NT2/D1 (cell line): ENCODE measurements around the gene MST1.

Source experiments
- DNase-seq: peaks from one replicate; pipeline ENCODE4 v3.0.0-alpha.2; 2011; ENCODE audit warnings: low read depth, low spot score
- H3K27me3 ChIP-seq: 2 replicates; pipeline ENCODE4 v1.6.0; 2011; ENCODE audit warnings: mild to moderate bottlenecking; ENCODE audit not compliant: insufficient read length, insufficient read depth
- H3K36me3 ChIP-seq: 2 replicates; pipeline ENCODE4 v1.6.1; 2011; ENCODE audit warnings: mild to moderate bottlenecking, low read length, mixed read lengths; ENCODE audit not compliant: insufficient read depth, insufficient read length
- H3K4me1 ChIP-seq: 2 replicates; pipeline ENCODE4 v1.5.1; 2011; ENCODE audit not compliant: insufficient read depth, insufficient read length
- H3K4me3 ChIP-seq: 2 replicates; pipeline ENCODE4 v1.5.1; 2011; ENCODE audit warnings: low read depth; ENCODE audit not compliant: insufficient read length
- H3K9ac ChIP-seq: 2 replicates; pipeline ENCODE4 v1.6.0; 2011; ENCODE audit warnings: low read depth; ENCODE audit not compliant: insufficient read length
- H3K9me3 ChIP-seq: 2 replicates; pipeline ENCODE4 v1.5.1; 2011; ENCODE audit warnings: mild to moderate bottlenecking, low read length; ENCODE audit not compliant: insufficient read depth
- SUZ12 ChIP-seq: IDR thresholded peaks from 2 replicates; pipeline ENCODE4 v1.6.1; 2011; ENCODE audit not compliant: insufficient read length, insufficient read depth; ENCODE audit errors: extremely low read depth
- YY1 ChIP-seq: IDR thresholded peaks from 2 replicates; pipeline ENCODE4 v1.6.1; 2011; ENCODE audit not compliant: insufficient read length, insufficient read depth
- ZNF274 ChIP-seq: IDR thresholded peaks from 2 replicates; pipeline ENCODE4 v1.6.1; 2011; ENCODE audit warnings: mild to moderate bottlenecking, low read depth, low read length

The MST1 gene

GRCh38 chr3:49655731-49656285, 33.5 kb downstream of the MST1 start:
- Histone ChIP-seq H3K9me3 (no peaks in the 10 kb centered on the region), H3K27me3 (no peaks in the 10 kb centered on the region), H3K36me3 (no peaks in the 10 kb centered on the region), H3K4me3 (no peak overlapping the region), H3K9ac (no peak overlapping the region), H3K4me1 (peaks cover 4% of the 10 kb centered on the region)
- no peak for DNase-seq
- no peak for TF ChIP-seq ZNF274
- TF ChIP-seq SUZ12: no peak
- no peak for TF ChIP-seq YY1

GRCh38 chr3:49654955-49655556, 34.2 kb downstream of the MST1 start:
- H3K9ac ChIP-seq: no peak overlapping the region
- H3K27me3 ChIP-seq: no peaks in the 10 kb centered on the region
- no peak for DNase-seq
- TF ChIP-seq ZNF274 (no peak), SUZ12 (no peak), YY1 (no peak)
- peaks cover 4% of the 10 kb centered on the region for H3K4me1 ChIP-seq
- H3K9me3 ChIP-seq: no peaks in the 10 kb centered on the region
- no peak overlapping the region for H3K4me3 ChIP-seq
- H3K36me3 ChIP-seq: no peaks in the 10 kb centered on the region

GRCh38 chr3:49654176-49654825, 35.0 kb downstream of the MST1 start:
- Histone ChIP-seq H3K4me1 (peaks cover 9% of the 10 kb centered on the region), H3K9ac (no peak overlapping the region), H3K36me3 (no peaks in the 10 kb centered on the region), H3K9me3 (no peaks in the 10 kb centered on the region), H3K27me3 (no peaks in the 10 kb centered on the region), H3K4me3 (no peak overlapping the region)
- TF ChIP-seq YY1 (no peak), SUZ12 (no peak), ZNF274 (no peak)
- no peak for DNase-seq

GRCh38 chr3:49653621-49654020, 35.7 kb downstream of the MST1 start:
- Histone ChIP-seq H3K36me3 (no peaks in the 10 kb centered on the region), H3K9me3 (no peaks in the 10 kb centered on the region), H3K27me3 (no peaks in the 10 kb centered on the region), H3K4me1 (peaks cover 9% of the 10 kb centered on the region), H3K4me3 (no peak overlapping the region), H3K9ac (no peak overlapping the region)
- no peak for TF ChIP-seq YY1
- no peak for TF ChIP-seq SUZ12
- no peak for TF ChIP-seq ZNF274
- no peak for DNase-seq

- no peak for DNase-seq
- Histone ChIP-seq H3K36me3 (no peaks in the 10 kb centered on the region), H3K9ac (no peak overlapping the region), H3K9me3 (no peaks in the 10 kb centered on the region), H3K4me3 (no peak overlapping the region), H3K27me3 (no peaks in the 10 kb centered on the region), H3K4me1 (peaks cover 9% of the 10 kb centered on the region)
- TF ChIP-seq ZNF274 (no peak), YY1 (no peak), SUZ12 (no peak)
Observed at GRCh38 chr3:49652903-49653415, 36.3 kb downstream of the MST1 start.

GRCh38 chr3:49652218-49652902, 36.9 kb downstream of the MST1 start:
- Histone ChIP-seq H3K27me3 (no peaks in the 10 kb centered on the region), H3K4me1 (peaks cover 9% of the 10 kb centered on the region), H3K9me3 (no peaks in the 10 kb centered on the region), H3K9ac (no peak overlapping the region), H3K36me3 (no peaks in the 10 kb centered on the region), H3K4me3 (no peak overlapping the region)
- TF ChIP-seq YY1 (no peak), ZNF274 (no peak), SUZ12 (no peak)
- DNase-seq: no peak

GRCh38 chr3:49650637-49651036, 38.6 kb downstream of the MST1 start:
- Histone ChIP-seq H3K9me3 (no peaks in the 10 kb centered on the region), H3K27me3 (no peaks in the 10 kb centered on the region), H3K4me1 (peaks cover 5% of the 10 kb centered on the region), H3K36me3 (no peaks in the 10 kb centered on the region), H3K9ac (no peak overlapping the region), H3K4me3 (no peak overlapping the region)
- DNase-seq: no peak
- no peak for TF ChIP-seq ZNF274
- TF ChIP-seq YY1: no peak
- TF ChIP-seq SUZ12: no peak
